Left ventricle myocardium inferior (tissue), 1 donor: Measurements from ENCODE around the gene COQ9. TPM values are rescaled to one million over a fixed set of nuclear protein-coding genes. Genes with fewer than 3 reads are reported as not detected.
"Not testable (repeated sequence)": the region's sequence is repeated elsewhere in the genome, so short reads cannot be mapped to it uniquely, and the experiment has no call there.

ENCODE experiments used
- DNase-seq: peaks from one replicate; pipeline ENCODE4 v3.0.0-alpha.2; 2020
- H3K27ac ChIP-seq: fragments of 200-600 bp; replicated peaks from 2 replicates; pipeline ENCODE4 v1.8.0; 2021
- H3K27me3 ChIP-seq: fragments of 200-600 bp; 2 replicates; pipeline ENCODE4 v1.8.0; 2021; ENCODE audit warnings: low read depth
- H3K36me3 ChIP-seq: fragments of 200-600 bp; 2 replicates; pipeline ENCODE4 v1.8.0; 2021
- H3K4me1 ChIP-seq: fragments of 200-600 bp; 2 replicates; pipeline ENCODE4 v1.8.0; 2021
- H3K4me3 ChIP-seq: fragments of 200-600 bp; 2 replicates; pipeline ENCODE4 v1.8.0; 2021; ENCODE audit warnings: mild to moderate bottlenecking, moderate library complexity
- H3K9me3 ChIP-seq: fragments of 200-600 bp; replicated peaks from 2 replicates; pipeline ENCODE4 v1.8.0; 2021
- intact Hi-C: fragments of 100-400 bp; cut with micrococcal nuclease; formaldehyde crosslinking; loops from one replicate; pipeline ENCODE4 v1.11.0; 2022
- total RNA-seq: library from RNA; stranded (reverse); fragmentation: NEBNext Ultra II Directional; extraction: Animal tissue kit (Norgen Biotek cat#: 25700); gene quantifications from one replicate; pipeline ENCODE4 v1.2.1, GENCODE V29; 2021
- TF ChIP-seq, protein P1 (sequence below): fragments of 200-600 bp; IDR thresholded peaks from 2 replicates; pipeline ENCODE4 v1.8.0; 2021; ENCODE audit warnings: antibody characterized with exemption, mild to moderate bottlenecking, borderline replicate concordance
- donor health status: DM: no; HTN: yes; CAD: no; lungs with severe emphysema.

The COQ9 gene
- total RNA-seq, 1 donor from 2014 or later: 234 TPM

DNA sequence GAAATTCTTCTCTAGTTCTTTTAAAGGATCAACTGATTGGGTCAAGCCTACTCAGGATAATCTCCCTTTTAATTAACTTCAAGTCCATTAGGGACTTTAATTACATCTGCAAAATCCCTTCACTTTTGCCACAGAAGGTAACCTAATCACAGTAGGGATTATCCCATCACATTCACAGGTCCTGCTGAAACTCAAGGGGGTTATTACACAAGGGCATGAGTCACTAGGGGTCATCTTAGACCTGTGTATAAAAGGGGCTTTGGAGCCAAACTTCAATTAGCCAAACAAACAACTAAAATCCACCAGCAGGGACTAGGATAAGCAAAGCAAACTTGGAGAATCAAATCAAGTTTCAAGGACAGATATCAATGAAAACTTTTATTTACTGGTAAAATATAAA, 19.5 kb upstream of the COQ9 start:
- Histone ChIP-seq H3K27me3 (no peaks in the 10 kb centered on the region), H3K9me3 (no peaks in the 10 kb centered on the region), H3K27ac (no peak overlapping the region), H3K36me3 (peaks cover 65% of the 10 kb centered on the region), H3K4me3 (no peak overlapping the region), H3K4me1 (peaks cover 12% of the 10 kb centered on the region)
- DNase-seq: no peak
- TF ChIP-seq, protein P1, sequence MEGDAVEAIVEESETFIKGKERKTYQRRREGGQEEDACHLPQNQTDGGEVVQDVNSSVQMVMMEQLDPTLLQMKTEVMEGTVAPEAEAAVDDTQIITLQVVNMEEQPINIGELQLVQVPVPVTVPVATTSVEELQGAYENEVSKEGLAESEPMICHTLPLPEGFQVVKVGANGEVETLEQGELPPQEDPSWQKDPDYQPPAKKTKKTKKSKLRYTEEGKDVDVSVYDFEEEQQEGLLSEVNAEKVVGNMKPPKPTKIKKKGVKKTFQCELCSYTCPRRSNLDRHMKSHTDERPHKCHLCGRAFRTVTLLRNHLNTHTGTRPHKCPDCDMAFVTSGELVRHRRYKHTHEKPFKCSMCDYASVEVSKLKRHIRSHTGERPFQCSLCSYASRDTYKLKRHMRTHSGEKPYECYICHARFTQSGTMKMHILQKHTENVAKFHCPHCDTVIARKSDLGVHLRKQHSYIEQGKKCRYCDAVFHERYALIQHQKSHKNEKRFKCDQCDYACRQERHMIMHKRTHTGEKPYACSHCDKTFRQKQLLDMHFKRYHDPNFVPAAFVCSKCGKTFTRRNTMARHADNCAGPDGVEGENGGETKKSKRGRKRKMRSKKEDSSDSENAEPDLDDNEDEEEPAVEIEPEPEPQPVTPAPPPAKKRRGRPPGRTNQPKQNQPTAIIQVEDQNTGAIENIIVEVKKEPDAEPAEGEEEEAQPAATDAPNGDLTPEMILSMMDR: no peak
- intact Hi-C loops: no loop called here

DNA sequence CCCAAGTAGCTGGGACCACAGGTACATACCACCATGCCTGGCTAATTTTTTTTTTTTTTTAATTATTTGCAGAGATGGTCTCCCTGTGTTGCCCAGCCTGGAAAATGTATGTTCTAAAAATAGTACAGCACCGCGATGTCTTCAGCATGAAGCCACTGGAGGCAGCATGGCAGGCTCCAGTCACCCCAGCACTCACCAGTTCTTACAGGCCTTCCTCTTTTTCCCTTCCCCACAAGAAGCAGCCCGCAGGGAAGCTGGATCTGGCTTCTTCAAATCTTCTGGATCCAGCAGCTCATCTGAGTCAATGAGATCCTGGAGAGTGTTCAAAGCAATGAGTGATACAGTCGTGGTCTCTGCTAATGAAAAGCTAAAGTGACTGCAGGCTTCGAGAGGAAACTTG, 16.3 kb upstream of the COQ9 start:
- Histone ChIP-seq H3K27ac (no peak overlapping the region), H3K4me1 (no peaks in the 10 kb centered on the region), H3K9me3 (no peaks in the 10 kb centered on the region), H3K27me3 (no peaks in the 10 kb centered on the region), H3K36me3 (peaks cover 95% of the 10 kb centered on the region), H3K4me3 (no peak overlapping the region)
- intact Hi-C loops: no loop called here
- TF ChIP-seq, protein P1: no peak
- DNase-seq: no peak

DNA sequence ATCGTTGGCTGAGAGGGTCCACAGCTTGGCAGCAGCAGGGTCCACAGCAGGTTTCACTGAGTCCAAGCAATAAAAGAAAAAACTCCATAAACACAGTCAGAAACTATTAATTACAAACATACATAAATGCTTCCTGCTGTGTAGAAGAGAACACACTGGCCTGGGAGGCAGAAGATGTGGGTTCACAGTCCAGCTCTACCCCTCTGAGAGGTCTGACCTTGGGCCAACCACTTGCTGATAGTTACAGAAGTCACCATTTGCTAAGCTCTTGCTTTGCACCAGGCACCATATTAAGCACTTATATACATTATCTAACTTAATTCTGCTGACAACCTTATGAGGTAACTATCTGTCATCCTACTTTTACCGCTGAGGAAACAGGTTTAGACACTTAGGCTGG, 14.8 kb upstream of the COQ9 start:
- TF ChIP-seq, protein P1: no peak
- H3K4me3 ChIP-seq: no peak overlapping the region
- no peaks in the 10 kb centered on the region for H3K9me3 ChIP-seq
- intact Hi-C loops: no loop called here
- H3K27ac ChIP-seq: no peak overlapping the region
- H3K36me3 ChIP-seq: peaks cover 97% of the 10 kb centered on the region
- no peaks in the 10 kb centered on the region for H3K4me1 ChIP-seq
- H3K27me3 ChIP-seq: no peaks in the 10 kb centered on the region
- no peak for DNase-seq

DNA sequence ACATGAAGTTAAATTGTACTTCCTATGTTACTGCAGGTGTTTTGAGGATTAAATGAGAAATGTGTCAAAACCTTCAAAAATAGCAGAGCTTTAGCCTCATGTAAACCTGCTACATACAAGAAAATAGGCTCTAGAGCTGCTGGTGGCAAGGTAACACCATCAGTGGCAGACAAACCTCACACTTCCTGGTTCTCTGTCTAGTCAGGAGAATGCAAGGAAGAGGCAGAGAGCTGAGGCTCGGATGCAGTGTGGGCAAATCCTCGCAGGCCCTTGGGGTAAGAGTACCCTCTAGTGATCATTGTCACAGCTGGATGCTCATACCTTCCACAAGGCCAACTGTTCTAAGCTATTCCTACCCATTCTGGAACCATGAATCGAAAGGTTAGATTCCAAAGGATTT, 14.3 kb upstream of the COQ9 start:
- intact Hi-C loops: no loop called here

DNA sequence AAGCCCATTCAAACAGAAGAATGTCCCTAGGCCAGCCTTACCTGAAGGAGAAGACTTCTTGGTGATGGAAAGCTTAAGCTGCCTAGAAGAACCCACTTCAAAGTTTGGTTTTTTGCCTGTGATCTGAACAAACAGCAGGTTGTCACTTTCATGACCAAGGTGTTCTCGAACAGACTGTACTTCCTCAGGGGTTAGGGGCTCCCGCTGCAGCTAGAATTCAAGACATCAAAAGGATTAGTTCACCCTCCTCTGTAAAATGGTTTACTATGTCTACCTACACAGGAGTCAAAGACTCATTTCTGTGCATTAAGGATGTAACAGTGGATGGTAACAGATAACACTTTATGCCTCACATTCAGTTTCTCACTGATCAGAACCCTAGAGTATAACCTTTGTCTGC, 13.3 kb upstream of the COQ9 start:
- Histone ChIP-seq H3K27me3 (no peaks in the 10 kb centered on the region), H3K4me1 (no peaks in the 10 kb centered on the region), H3K27ac (no peak overlapping the region), H3K36me3 (peaks cover 99% of the 10 kb centered on the region), H3K4me3 (no peak overlapping the region), H3K9me3 (no peaks in the 10 kb centered on the region)
- intact Hi-C loops: no loop called here
- TF ChIP-seq, protein P1: no peak
- DNase-seq: no peak

More for the DNA sequence above, 14.3 kb upstream of the COQ9 start:
- Histone ChIP-seq H3K9me3 (no peaks in the 10 kb centered on the region), H3K4me3 (no peak overlapping the region), H3K27ac (no peak overlapping the region), H3K36me3 (peaks cover 99% of the 10 kb centered on the region), H3K27me3 (no peaks in the 10 kb centered on the region), H3K4me1 (no peaks in the 10 kb centered on the region)
- DNase-seq: no peak
- TF ChIP-seq, protein P1: no peak

DNA sequence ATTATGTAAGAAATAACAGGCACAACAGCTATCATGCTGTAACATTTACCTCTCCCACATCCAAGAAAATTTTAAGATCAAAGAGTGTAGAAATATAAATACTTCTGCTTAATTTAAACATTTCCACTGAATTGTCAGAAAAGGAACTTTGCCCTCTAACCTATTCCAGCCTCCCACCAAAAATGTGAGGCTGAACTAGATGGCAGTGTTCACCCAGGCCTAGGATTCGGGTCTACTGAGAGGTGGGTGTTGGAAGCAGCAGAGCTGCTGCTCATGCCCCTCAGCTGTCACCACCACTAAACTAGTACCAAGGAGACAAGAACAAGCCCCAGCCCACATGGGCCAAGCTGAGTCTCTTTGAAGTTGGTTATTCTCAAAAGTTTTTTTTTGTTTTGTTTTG, 11.4 kb upstream of the COQ9 start:
- no peak for DNase-seq
- Histone ChIP-seq H3K36me3 (peaks cover 100% of the 10 kb centered on the region), H3K27ac (no peak overlapping the region), H3K4me1 (no peaks in the 10 kb centered on the region), H3K4me3 (no peak overlapping the region), H3K27me3 (no peaks in the 10 kb centered on the region), H3K9me3 (peaks cover 12% of the 10 kb centered on the region)
- intact Hi-C loops: no loop called here
- TF ChIP-seq, protein P1: no peak

DNA sequence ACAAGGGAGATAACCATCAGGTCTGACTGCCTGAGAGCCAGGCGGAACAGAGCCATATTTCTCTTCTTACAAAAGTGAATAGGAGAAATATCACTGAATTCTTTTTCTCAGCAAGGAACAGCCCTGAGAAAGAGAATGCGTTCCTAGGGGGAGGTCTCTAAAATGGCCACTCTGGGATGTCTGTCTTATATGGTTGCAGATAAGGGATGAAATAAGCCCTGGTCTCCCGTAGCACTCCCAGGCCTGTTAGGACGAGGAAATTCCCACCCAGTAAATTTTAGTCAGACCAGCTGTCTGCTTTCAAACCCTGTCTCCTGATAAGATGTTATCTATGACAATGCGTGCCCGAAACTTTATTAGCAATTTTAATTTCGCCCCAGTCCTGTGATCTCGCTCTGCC, 7.3 kb upstream of the COQ9 start:
- Histone ChIP-seq H3K9me3 (peaks cover 12% of the 10 kb centered on the region), H3K4me1 (peaks cover 10% of the 10 kb centered on the region), H3K36me3 (peaks cover 66% of the 10 kb centered on the region)
- intact Hi-C loops, H3K4me3 ChIP-seq, H3K27ac ChIP-seq, H3K27me3 ChIP-seq, DNase-seq: not testable (repeated sequence)

DNA sequence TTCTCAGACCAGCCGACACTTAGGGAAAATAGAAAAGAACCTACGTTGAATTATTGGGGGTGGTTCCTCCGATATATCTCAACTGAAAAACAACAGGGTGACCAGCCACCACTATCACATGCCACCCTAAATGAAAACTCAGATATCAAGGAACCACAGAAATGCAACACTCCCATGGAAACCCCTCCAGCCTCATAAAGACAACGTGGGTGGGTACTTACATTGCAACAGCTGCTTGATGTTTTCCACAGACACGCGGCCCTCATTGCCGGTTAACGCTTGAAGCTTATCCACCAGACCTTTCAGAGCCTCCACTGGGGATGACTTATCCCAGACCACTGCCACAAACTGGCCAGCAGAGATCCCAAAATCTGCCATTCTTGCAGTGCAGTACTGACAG, 6.7 kb upstream of the COQ9 start:
- Histone ChIP-seq H3K9me3 (peaks cover 12% of the 10 kb centered on the region), H3K4me1 (peaks cover 16% of the 10 kb centered on the region), H3K36me3 (peaks cover 60% of the 10 kb centered on the region)
- intact Hi-C loops, H3K4me3 ChIP-seq, H3K27ac ChIP-seq, DNase-seq, H3K27me3 ChIP-seq: not testable (repeated sequence)
